Thymus (tissue), 11 donors: ENCODE data around the gene DDAH2. TPM values are rescaled to one million over a fixed set of nuclear protein-coding genes. Genes with fewer than 3 reads are reported as not detected.

ENCODE experiments used
- DNase-seq, 9 donors: peaks; one replicate each; pipeline ENCODE4 v3.0.0-alpha.2; 2013; ENCODE audit warnings: low spot score in 9 of 9, low read depth in 6 of 9, missing footprints in 1 of 9
- H3K27ac ChIP-seq, 2 donors: one replicate each; pipeline ENCODE4 v1.5.1; 2013; ENCODE audit warnings: control low read depth in 1 of 2, low read depth in 1 of 2, low read length in 1 of 2, mild to moderate bottlenecking in 1 of 2, moderate library complexity in 1 of 2
- H3K27me3 ChIP-seq, 2 donors: one replicate each; pipeline ENCODE4 v1.5.1; 2013; ENCODE audit warnings: low read length in 1 of 2; ENCODE audit not compliant: control insufficient read depth in 2 of 2, insufficient read depth in 1 of 2
- H3K36me3 ChIP-seq, 2 donors: one replicate each; pipeline ENCODE4 v1.5.1; 2013; ENCODE audit warnings: low read length in 1 of 2, mild to moderate bottlenecking in 1 of 2, moderate library complexity in 1 of 2; ENCODE audit not compliant: control insufficient read depth in 2 of 2, insufficient read depth in 2 of 2
- H3K4me1 ChIP-seq, 2 donors: one replicate each; pipeline ENCODE4 v1.5.1; 2013; ENCODE audit warnings: low read length in 2 of 2; ENCODE audit not compliant: control insufficient read depth in 2 of 2, insufficient read depth in 2 of 2
- H3K4me3 ChIP-seq, 2 donors: one replicate each; pipeline ENCODE4 v1.5.1; 2013; ENCODE audit warnings: low read length in 2 of 2, control low read depth in 1 of 2, mild to moderate bottlenecking in 1 of 2
- H3K9me3 ChIP-seq, 2 donors: one replicate each; pipeline ENCODE4 v1.5.1; 2013; ENCODE audit warnings: low read length in 1 of 2, mild to moderate bottlenecking in 1 of 2; ENCODE audit not compliant: control insufficient read depth in 2 of 2, insufficient read depth in 1 of 2
- WGBS: extraction: QIAGEN DNeasy Blood & Tissue Kit; methylation state at CpG from one replicate; pipeline ENCODE4 v1.1.7; 2013; 5-methylcytosine and 5-hydroxymethylcytosine counted together
- polyA plus RNA-seq: library from polyadenylated mRNA; stranded (reverse); fragments of 200-250 nt; gene quantifications from one replicate; pipeline ENCODE4 v1.2.3, GENCODE V29; 2013
- total RNA-seq: library from RNA; stranded (reverse); fragments of 120-200 nt; gene quantifications from one replicate; pipeline ENCODE4 v1.2.4, GENCODE V29; 2013
- donor health status: healthy.

The DDAH2 gene
- total and polyA plus RNA-seq, 2 donors, result 49.6 to 105 TPM

GRCh38 chr6:31702819-31703716 lies 26.0 kb downstream of the DDAH2 start, which contains the start of gene ABHD16A:
Gene ABHD16A, minus strand, starts transcription at chr6:31703324. Its CDS starts 43 bp downstream, at chr6:31703281.
- H3K4me1 ChIP-seq, result peaks cover 15 to 18% of the 10 kb centered on the region in 2 donors
- H3K4me3 ChIP-seq, result peak within 1 kb of the TSS; percentile 88 to 94
- no peaks in the 10 kb centered on the region for H3K27me3 ChIP-seq
- DNase-seq, result peak; percentile 96 to 99 (median 97)
- peaks cover 20 to 29% of the 10 kb centered on the region in 2 donors for H3K36me3 ChIP-seq
- H3K27ac ChIP-seq, result peak within 1 kb of the TSS; percentile 98 to 100
- 1% methylated on average over 54 of the region's 54 CpGs for WGBS
- H3K9me3 ChIP-seq, result peaks cover 0 to 5% of the 10 kb centered on the region in 2 donors

- Histone ChIP-seq H3K4me1 (peaks cover 15 to 19% of the 10 kb centered on the region in 2 donors), H3K27me3 (no peaks in the 10 kb centered on the region), H3K9me3 (peaks cover 0 to 5% of the 10 kb centered on the region in 2 donors), H3K4me3 (peak overlapping the region; percentile 88 to 94), H3K36me3 (peaks cover 20 to 29% of the 10 kb centered on the region in 2 donors), H3K27ac (peak overlapping the region; percentile 98 to 100)
- DNase-seq, result no peak
- WGBS, result 2% methylated on average over 10 of the region's 10 CpGs
These were observed 26.7 kb downstream of the DDAH2 start for GRCh38 chr6:31702405-31702818.

- 56% methylated on average over 7 of the region's 7 CpGs for WGBS
- H3K4me1 ChIP-seq, result peaks cover 15 to 21% of the 10 kb centered on the region in 2 donors
- no peak for DNase-seq
- H3K27me3 ChIP-seq, result no peaks in the 10 kb centered on the region
- peaks cover 21 to 33% of the 10 kb centered on the region in 2 donors for H3K36me3 ChIP-seq
- peak overlapping the region; percentile 8 to 98 for H3K27ac ChIP-seq
- H3K9me3 ChIP-seq, result peaks cover 0 to 5% of the 10 kb centered on the region in 2 donors
- peak overlapping the region; percentile 88 to 94 for H3K4me3 ChIP-seq
These were observed 27.3 kb downstream of the DDAH2 start for GRCh38 chr6:31701666-31702404.

- H3K36me3 ChIP-seq, result peaks cover 25 to 40% of the 10 kb centered on the region in 2 donors
- H3K4me3 ChIP-seq, result no peak overlapping the region
- no peak for DNase-seq
- 98% methylated on average over 5 of the region's 5 CpGs for WGBS
- H3K4me1 ChIP-seq, result peaks cover 15 to 21% of the 10 kb centered on the region in 2 donors
- no peak overlapping the region for H3K27ac ChIP-seq
- no peaks in the 10 kb centered on the region for H3K27me3 ChIP-seq
- H3K9me3 ChIP-seq, result peaks cover 0 to 5% of the 10 kb centered on the region in 2 donors
These were observed 28.2 kb downstream of the DDAH2 start for GRCh38 chr6:31700740-31701401.

GRCh38 chr6:31697555-31697954 lies 31.5 kb downstream of the DDAH2 start:
- no peaks in the 10 kb centered on the region for H3K9me3 ChIP-seq
- peaks cover 50 to 66% of the 10 kb centered on the region in 2 donors for H3K36me3 ChIP-seq
- H3K4me1 ChIP-seq, result peaks cover 10 to 13% of the 10 kb centered on the region in 2 donors
- H3K27ac ChIP-seq, result no peak overlapping the region
- DNase-seq, result peak in 1 of 9 donors; percentile 28
- no peak overlapping the region for H3K4me3 ChIP-seq
- no peaks in the 10 kb centered on the region for H3K27me3 ChIP-seq
- 77% methylated on average over 3 of the region's 3 CpGs for WGBS

- no peak overlapping the region for H3K27ac ChIP-seq
- peaks cover 70 to 77% of the 10 kb centered on the region in 2 donors for H3K36me3 ChIP-seq
- no peak overlapping the region for H3K4me3 ChIP-seq
- 98% methylated on average over 6 of the region's 6 CpGs for WGBS
- DNase-seq, result no peak
- no peaks in the 10 kb centered on the region for H3K9me3 ChIP-seq
- peaks cover 0 to 3% of the 10 kb centered on the region in 2 donors for H3K4me1 ChIP-seq
- H3K27me3 ChIP-seq, result no peaks in the 10 kb centered on the region
These were observed 35.6 kb downstream of the DDAH2 start for GRCh38 chr6:31693535-31693934.

- H3K27me3 ChIP-seq, result no peaks in the 10 kb centered on the region
- H3K4me1 ChIP-seq, result peaks cover 0 to 3% of the 10 kb centered on the region in 2 donors
- H3K27ac ChIP-seq, result no peak overlapping the region
- 97% methylated on average over 9 of the region's 9 CpGs for WGBS
- no peak for DNase-seq
- no peaks in the 10 kb centered on the region for H3K9me3 ChIP-seq
- H3K4me3 ChIP-seq, result no peak overlapping the region
- H3K36me3 ChIP-seq, result peaks cover 75 to 81% of the 10 kb centered on the region in 2 donors
These were observed 36.2 kb downstream of the DDAH2 start for GRCh38 chr6:31692886-31693285.

- DNase-seq, result no peak
- no peak overlapping the region for H3K4me3 ChIP-seq
- peaks cover 80 to 86% of the 10 kb centered on the region in 2 donors for H3K36me3 ChIP-seq
- no peaks in the 10 kb centered on the region for H3K27me3 ChIP-seq
- peaks cover 0 to 2% of the 10 kb centered on the region in 2 donors for H3K4me1 ChIP-seq
- H3K27ac ChIP-seq, result no peak overlapping the region
- no peaks in the 10 kb centered on the region for H3K9me3 ChIP-seq
- WGBS, result 97% methylated on average over 4 of the region's 4 CpGs
These were observed 36.7 kb downstream of the DDAH2 start for GRCh38 chr6:31692353-31692752.
